NCI-H2029 (cell line): ENCODE data around the gene GREB1.
A peak's percentile ranks its signal among the peaks of the same experiment; 100 is the strongest.

Experiments used
- DNase-seq: peaks from one replicate; lab custom pipeline; 2025; lab: John Stamatoyannopoulos, UW

Gene GREB1, protein sequence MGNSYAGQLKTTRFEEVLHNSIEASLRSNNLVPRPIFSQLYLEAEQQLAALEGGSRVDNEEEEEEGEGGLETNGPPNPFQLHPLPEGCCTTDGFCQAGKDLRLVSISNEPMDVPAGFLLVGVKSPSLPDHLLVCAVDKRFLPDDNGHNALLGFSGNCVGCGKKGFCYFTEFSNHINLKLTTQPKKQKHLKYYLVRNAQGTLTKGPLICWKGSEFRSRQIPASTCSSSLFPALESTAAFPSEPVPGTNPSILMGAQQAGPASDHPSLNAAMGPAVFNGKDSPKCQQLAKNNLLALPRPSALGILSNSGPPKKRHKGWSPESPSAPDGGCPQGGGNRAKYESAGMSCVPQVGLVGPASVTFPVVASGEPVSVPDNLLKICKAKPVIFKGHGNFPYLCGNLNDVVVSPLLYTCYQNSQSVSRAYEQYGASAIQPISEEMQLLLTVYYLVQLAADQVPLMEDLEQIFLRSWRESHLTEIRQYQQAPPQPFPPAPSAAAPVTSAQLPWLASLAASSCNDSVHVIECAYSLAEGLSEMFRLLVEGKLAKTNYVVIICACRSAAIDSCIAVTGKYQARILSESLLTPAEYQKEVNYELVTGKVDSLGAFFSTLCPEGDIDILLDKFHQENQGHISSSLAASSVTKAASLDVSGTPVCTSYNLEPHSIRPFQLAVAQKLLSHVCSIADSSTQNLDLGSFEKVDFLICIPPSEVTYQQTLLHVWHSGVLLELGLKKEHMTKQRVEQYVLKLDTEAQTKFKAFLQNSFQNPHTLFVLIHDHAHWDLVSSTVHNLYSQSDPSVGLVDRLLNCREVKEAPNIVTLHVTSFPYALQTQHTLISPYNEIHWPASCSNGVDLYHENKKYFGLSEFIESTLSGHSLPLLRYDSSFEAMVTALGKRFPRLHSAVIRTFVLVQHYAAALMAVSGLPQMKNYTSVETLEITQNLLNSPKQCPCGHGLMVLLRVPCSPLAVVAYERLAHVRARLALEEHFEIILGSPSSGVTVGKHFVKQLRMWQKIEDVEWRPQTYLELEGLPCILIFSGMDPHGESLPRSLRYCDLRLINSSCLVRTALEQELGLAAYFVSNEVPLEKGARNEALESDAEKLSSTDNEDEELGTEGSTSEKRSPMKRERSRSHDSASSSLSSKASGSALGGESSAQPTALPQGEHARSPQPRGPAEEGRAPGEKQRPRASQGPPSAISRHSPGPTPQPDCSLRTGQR (N-terminal part only)

DNA sequence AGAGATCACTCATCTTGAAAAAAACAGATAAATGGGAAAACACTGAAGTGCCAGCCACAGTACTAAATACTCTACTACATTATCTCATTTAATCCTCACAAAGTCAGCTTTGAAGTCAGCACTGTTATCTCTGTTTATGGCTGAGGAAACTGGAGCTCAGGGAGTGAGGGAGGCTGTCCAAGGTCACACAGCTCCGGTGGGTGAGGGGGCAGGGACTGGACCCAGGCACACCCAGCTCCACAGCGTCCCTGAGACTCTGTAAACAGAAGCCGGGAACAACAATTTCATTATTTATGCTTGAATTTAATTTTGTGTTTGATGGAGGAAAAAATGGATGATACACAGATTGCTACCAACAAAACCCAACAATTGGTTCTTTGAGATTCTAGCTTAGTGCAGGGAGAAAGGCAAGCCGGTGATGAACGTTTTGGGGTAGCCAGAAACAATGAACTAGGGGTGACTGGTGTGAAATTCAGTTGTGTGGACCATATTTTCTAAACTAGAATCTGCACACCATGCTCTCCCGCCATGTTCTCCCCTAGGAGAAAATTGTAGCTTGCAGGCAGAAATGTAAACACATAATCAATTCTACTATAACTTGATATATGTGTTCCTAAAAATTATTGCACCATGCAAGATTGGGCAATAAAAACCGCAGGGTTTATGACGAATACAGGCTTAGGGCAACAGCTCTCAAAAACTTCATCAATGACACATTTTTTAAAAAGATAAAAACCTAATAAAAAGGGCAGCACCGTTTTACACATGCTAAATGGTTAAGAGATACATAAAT, at the start of gene GREB1:
Gene GREB1, plus strand, starts transcription at position 768 of the 793 bp plus-strand sequence. CDS start 22,570 bp downstream, outside the sequence.
- no peak for DNase-seq

DNA sequence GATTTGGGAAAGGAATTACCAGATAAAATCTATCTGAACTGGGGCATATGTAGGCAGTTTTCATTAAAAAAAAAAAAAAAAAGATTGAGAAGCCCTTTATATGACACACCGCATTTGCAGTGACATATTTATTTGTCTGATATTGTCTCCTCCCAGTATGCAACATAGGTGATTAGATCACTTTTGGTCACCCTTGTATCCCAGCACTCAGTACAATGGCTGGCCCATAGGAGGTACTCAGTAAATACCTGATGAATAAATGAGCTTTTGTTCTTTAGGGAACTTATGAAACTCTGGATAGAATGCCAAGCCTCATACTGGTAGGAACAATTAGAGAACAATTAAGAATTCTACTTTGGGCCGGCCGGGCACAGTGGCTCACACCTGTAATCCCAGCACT, 45.0 kb upstream of the GREB1 start:
- DNase-seq: no peak

DNA sequence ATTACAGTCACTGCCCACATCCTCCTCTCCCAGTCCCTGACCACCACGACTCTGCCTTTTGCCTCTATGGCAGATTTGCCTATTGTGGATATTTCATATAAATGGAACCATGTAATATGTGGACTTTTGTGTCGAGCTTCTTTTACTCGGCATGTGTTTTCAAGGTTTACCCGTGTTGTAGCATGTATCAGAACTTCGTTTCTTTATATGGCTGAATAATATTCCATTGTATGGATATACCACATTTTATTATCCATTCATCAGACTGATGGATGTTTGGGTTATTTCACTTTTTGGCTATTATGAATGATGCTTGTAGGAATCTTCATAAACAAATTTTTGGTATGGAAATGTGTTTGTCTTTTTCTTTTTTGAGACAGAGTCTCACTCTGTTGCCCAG, 43.7 kb upstream of the GREB1 start:
- no peak for DNase-seq

DNA sequence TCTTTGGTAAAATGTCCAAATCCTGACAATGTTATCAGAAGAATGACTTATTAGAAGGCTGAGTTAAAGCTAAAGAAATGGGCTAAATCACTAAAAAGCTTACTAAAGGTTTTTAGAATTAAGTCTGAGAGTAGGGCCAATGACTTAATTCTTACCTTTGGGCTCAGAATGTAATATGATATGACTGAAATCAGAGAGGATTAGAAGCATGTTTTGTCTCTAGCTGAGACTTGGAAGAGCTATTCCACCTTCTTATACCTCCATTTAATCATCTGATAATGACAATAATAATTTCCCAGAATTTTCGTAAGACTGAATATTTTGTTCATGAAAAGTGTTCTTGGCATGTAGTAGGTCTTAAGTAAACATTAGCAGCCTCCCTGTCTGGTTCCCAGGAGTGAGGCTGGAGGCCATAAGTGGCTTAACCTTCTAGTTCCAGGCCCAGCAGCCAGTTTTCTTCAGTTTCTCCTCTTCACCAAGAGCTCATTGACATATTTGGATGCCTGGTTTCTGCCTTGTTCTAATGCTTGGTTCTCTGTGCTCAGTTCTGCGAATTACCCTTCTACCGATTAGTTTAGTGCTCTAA, 42.4 kb upstream of the GREB1 start:
- no peak for DNase-seq

DNA sequence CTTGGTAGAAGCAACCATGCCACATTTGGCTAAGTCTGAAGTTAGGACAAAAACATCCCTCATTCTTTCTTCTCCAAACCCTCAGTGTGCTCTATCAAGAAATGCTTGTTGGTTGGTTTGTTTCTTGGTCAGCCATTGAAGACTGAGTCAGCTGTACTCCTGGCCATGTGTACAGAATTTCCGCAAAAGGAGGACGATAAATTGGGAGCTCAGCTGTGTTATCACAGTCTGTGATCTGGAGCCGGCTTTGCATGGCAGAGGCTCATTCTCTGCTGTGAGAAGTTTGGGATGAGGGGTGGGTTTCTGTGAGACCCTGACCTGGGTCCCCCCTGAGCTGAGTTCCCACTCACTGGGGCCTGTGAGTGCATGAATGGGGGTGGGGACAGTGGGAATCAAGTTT, 41.6 kb upstream of the GREB1 start:
- DNase-seq: no peak

DNA sequence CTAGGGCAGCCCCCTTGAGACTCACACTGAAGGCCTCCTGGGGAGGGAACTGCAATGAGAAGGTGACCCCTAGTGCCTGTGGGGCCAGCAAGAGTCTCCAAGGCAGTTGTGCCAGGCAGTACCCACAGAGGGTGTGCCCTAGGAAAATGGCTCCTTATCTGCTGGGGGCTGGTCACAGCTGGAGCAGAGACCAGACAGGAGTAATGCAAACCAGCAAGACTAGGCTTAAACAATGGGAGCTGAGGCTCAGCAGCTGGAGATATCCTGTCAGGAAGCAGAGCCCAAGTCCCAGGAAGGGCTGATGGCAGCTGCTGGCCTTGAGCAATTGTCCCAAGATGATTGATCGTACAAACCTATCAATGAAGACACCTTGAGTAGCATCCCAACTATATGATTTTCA, 41.1 kb upstream of the GREB1 start:
- no peak for DNase-seq

DNA sequence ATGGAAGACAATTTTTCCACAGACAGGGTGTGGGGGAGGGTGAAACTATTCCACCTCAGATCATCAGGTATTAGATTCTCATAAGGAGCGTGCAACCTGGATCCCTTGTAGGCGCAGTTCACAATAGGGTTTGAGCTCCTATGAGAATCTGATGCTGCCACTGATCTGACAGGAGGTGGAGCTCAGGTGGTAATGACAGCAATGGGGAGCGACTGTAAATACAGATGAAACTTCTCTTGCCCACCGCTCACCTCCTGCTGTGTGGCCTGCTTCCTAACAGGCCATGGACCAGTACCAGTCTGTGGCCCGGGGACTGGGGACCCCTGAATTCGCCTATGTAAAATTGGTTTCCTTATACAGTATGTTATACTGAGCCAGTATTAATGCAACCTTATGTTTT, 40.6 kb upstream of the GREB1 start:
- DNase-seq: no peak

DNA sequence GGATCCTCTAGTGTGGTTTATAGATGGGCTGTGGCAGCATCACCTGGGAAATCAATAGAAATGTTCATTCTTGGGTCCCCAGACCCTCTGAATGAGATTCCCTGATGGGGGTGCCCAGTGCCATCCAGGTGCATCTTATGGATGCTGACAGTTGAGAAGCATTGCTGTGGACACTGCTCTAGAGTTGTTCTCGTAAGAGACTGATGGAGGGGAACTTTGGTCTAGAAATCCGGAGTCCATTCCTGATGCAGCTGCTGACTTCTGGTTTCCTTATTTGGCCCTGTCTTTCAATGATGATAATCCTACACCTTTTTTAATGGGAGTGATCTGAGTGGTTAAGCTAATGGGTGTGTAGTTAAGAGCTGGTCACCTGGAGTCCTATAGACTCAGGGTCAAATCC, 39.5 kb upstream of the GREB1 start:
- no peak for DNase-seq

DNA sequence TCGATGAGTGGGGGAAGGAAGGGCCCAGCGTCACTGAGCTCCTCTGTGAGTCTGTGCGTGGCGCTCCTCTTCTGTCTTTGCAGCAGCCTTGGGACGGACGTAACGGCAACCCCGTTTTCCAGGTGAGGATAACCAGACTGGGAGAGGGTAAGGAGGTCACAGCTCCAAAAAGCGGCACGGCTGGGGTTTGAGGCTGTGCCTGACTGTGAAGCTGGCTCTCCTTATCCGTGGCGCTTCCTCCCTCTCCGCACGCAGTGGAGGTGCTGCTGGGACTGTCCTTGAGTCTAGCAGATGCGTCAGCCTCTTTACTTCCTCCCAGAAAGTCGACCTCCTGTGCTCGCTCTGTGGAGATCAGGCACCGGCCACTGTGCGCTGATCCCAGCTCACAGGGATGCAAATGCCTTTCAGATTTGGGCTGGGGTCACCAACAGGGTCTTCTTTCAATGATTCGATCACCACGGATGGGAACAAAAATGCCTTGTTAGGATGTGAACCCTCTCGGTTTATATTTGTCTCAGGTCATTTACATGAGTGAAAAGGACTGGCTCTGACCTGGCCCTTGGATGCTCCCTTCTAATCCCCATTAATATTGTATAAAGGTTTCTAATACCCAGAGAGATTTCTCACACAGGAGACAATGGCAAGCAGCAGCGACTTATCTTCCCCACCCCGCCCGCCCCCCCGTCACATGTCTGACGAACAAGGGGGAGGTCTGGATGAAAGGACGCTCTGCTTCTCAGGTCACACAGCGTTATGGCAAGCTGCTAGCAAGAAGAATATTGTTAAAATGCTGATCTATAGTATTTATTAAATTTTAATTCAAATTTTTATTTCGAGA, 37.8 kb upstream of the GREB1 start:
- no peak for DNase-seq

DNA sequence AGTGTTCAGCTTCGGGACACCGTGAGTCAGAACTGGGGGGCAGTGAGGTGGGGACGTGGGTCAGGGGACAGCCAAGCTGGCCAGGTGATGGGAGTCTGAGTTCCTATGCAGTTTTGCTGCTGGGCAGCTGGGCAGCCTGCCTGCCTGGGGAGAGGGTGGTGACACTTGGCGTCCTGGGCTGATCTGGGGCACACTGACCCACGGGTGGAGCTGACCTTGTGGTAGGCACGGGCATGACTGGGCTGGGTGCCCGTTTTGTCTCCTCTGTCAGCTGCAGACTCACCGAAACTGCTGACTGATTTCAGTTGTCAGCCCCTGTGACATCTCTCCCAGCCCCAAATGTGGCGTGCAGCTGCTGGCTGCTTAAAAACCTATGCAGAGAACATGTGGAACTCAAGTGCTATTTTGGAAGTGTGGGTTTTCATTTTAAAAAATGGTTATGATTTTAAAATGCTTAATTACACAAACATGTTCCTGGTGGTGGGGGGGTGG, 35.3 kb upstream of the GREB1 start:
- DNase-seq: no peak

DNA sequence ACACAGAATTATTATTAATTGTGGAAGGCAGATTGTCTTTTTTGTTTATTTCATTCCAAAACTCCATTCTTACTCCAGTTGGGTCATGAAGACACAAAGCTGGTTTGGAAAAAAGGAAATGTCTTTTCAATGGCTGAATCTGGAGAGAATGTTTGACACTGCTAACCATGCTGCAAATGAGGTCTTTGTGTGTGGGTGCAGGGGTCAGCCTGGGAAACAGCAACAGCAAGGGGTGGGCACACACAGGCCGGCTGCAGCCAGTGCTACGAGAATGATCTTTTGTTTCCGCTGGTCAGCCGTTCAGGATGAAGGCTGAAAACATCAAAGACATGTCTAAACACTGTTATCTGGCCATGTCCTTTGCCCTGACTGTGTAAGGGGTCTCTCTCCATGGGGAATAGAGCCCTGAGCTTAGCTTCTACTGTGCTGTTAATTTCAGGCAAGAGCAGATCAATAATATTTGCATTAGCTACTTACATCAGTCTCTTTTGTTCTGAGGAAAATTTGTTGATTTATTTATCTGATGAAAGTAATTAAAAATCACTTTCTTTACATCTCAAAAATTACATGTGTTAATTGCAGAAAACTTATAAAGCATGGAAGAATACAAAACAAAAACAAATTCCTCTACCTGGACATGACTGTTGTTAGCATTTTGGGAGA, 34.6 kb upstream of the GREB1 start:
- no peak for DNase-seq

DNA sequence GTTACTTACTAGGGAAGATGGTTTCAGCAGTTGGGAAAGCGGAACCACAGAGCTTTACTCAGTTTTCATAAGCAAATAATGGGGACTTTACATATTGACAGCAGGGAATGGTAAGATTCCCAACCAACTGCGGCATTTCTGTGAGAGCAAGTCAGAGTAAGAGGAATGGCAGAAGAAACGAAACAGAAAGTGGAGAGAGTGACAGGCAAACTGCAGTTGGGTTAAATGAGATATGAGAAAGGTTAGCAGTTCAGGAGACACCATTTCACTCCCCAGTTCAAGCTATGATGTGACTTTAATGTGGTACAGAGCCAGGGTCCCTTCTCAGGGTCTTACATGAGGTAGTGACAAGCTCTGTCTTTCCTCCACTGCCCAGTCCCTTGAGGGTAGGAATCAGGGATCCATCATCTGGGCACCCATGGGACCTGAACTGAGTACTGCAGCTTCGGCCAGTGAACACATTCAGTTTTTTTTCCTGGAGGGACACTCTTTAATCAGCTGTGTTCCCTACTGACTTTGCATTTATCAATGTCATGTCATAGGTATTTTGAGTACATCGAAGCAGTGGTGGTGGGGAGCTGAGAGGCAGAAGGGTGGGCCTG, 33.0 kb upstream of the GREB1 start:
- no peak for DNase-seq

DNA sequence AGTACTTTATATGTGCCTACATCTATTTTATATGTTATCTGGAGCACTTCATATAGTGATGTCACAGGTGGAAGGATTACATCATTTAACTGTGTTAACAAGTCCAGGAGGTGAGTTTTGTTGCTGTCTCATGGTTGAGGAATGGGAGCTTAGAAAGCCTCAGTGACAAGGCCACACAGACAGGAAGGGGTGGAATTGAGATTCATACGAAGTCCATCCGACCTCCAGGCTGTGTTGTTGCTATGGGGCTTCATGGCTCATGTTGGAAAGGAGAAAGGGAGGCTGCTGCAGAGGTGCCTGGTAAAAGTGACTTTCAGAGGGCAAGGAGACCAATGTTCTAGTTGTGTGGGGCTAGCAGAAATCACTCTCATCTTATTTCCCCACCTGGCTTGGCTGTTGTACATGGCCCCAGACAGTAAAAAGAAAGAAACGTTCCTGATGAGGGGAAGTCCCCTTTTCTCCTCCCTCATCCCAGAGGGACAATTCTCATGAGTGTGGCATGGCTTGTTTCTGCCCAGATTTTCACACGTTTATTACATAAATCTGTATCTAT, 31.0 kb upstream of the GREB1 start:
- no peak for DNase-seq

DNA sequence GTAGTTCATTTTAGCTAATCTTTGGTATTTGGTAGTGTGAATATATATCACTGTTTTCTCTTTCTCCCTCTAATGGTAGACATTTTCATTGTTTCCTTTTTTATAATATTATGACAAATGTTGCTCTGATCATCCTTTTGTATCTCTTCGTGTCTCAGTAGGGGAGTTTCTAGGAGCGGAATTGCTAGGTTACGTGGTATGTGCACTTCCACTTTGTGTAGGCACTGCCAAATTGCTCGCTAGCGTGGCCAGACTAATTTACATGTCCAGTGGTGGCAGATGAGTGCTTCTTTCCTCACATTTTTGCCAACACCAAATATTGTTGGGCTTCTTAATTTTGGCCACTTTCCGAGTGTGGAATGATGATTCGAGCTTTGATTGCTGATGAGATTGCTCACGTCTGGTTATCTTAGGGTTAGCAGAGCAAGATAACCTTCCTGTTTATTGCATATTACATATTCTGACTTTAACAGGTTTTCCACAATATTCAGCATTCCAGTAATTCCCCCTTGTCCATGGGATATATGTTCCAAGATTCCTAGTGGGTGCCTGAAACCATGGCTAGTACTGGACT, 30.4 kb upstream of the GREB1 start:
- no peak for DNase-seq

DNA sequence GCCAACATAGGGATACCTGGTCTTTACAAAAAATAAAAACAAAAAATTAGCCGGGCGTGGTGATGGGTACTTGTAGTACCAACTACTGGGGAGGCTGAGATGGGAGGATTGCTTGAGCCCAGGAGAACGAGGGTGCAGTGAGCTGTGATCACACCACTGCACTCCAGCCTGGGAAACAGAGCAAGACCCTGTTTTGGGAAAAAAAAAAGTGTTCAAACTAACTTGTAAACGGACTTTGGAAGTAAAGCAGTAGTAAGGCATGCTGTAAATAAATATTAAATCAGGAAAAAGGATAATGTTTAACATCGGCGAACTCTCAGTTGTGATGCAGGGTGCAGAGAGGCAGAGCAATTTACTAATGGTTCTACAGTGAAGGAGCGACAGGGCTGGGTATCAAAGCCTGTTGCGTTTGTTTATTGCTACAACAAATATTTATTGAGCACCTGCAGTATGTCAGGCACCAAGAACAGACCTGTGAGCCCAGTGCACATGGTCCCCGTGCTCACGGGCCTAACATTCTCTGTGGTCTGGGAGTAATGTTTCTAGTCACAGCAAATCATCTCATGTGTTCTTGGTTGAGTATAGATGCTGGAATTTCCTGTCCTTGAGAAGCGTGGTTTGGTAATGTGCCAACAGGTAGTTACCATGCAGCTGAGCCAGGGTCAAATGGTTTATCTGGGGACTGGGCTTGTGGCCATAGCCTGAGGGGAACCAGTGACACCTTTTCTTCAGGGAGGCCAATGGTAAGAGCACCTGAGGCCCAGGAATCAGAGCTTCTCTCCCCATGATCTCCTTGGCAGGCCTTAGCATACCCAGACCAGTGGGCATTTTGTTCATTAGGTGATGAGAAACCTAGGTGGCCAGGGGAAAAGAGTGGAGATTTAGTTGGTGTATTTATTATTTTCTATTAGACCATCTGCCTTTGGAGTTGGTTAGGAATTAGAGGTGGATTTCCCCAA, 27.9 kb upstream of the GREB1 start:
- peak; percentile 79 for DNase-seq

DNA sequence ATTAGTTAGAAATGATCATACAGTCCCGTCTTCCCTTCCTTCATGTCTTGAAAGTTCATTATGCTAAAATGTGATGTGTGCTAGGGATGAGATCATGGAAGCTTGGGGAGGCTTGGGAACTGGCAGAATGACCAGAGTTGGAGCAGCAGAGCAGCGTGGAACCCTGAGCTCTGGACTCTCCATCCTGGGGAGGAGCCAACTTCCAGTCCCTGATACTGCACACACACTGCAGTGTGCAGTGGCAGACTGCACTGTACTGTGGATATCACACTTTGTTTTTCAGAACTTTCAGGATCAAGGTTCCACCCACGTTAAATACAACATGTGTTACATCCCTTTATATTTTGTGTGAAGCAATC, 27.3 kb upstream of the GREB1 start:
- no peak for DNase-seq

DNA sequence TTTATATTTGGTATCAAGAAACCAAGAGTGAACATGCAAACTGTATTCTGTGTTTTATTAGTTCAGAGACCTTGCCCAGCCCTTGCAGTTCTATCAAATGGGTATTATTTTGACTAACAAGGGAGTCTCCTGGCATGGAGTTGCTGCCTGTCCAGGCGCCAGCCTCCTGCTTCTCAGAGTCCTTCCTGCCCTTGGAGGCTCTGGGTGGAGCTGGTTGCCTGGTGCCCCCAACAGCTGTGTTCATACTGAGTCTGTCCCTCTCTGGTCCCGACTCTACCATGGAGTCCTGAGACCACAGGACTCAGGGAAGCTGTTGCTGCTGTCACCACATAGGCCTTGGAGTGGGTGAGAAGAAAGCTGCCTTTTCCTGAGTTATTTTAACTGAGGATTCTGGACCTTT, 26.3 kb upstream of the GREB1 start:
- no peak for DNase-seq
